WTC11 (cell line): ENCODE results near the gene ZSCAN9.

Experiments used
- CBFB ChIP-seq: sonication (generic); formaldehyde crosslinking; IDR thresholded peaks from 2 replicates; pipeline ENCODE4 v1.8.1; 2022; ENCODE audit warnings: mild to moderate bottlenecking, low read depth, missing genetic modification reagents
- FOXJ3 ChIP-seq: sonication (generic); formaldehyde crosslinking; IDR thresholded peaks from 2 replicates; pipeline ENCODE4 v1.9.0; 2021; ENCODE audit warnings: missing genetic modification reagents, mild to moderate bottlenecking, borderline replicate concordance
- JUN ChIP-seq: sonication (generic); formaldehyde crosslinking; IDR thresholded peaks from 2 replicates; pipeline ENCODE4 v1.8.0; 2023; ENCODE audit warnings: mild to moderate bottlenecking, missing genetic modification reagents
- MYBL2 ChIP-seq: sonication (generic); formaldehyde crosslinking; IDR thresholded peaks from 2 replicates; pipeline ENCODE4 v1.8.1; 2023; ENCODE audit warnings: mild to moderate bottlenecking, moderate library complexity, missing genetic modification reagents
- TF ChIP-seq, protein P1 (sequence below): fragments of 200-600 bp; IDR thresholded peaks from 2 replicates; pipeline ENCODE4 v1.8.0; 2022; ENCODE audit warnings: antibody characterized with exemption
- TF ChIP-seq, protein P2 (sequence below): sonication (generic); formaldehyde crosslinking; conservative IDR thresholded peaks from 2 replicates; pipeline ENCODE4 v1.8.1; 2022; ENCODE audit warnings: mild to moderate bottlenecking, missing genetic modification reagents

DNA sequence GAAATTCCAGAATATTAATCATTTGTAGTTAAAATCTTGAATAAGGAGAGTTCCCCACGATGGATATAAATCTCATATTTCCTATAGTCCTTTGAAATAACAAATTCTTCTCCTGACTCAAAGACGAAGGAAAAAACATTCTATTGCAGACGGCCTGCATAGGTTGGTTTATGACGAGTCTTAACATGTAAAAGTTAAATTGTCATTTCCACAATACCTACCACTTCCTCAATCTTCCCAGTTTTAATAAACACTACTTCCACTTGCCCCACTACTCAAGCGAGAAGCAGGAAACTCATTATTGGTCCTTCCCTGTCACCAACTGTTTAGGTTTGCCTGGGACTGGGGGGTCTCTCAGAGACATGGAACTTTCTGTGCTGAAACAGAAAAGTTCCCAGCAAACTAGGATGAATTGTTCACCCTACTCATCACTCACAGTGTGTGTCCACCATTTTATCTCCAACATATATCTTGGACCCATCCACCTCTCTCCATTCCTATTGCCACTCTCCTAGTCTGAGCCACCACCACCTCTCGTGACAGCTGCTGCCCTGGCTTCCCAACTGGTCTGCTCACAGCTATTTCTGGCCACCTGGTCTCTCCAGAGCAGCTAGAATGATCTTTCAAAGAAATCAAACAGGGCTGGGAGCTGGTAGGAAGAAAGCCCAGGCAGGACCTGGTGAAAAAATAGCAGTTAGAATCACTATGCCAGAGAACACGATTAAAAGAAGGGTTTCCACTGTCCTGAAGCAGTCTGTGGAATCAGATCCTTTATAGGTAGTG lies 15.1 kb upstream of the ZSCAN9 start:
- TF ChIP-seq, protein P1, sequence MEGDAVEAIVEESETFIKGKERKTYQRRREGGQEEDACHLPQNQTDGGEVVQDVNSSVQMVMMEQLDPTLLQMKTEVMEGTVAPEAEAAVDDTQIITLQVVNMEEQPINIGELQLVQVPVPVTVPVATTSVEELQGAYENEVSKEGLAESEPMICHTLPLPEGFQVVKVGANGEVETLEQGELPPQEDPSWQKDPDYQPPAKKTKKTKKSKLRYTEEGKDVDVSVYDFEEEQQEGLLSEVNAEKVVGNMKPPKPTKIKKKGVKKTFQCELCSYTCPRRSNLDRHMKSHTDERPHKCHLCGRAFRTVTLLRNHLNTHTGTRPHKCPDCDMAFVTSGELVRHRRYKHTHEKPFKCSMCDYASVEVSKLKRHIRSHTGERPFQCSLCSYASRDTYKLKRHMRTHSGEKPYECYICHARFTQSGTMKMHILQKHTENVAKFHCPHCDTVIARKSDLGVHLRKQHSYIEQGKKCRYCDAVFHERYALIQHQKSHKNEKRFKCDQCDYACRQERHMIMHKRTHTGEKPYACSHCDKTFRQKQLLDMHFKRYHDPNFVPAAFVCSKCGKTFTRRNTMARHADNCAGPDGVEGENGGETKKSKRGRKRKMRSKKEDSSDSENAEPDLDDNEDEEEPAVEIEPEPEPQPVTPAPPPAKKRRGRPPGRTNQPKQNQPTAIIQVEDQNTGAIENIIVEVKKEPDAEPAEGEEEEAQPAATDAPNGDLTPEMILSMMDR: no peak
- TF ChIP-seq FOXJ3 (CRISPR knock-in tag) (no peak), CBFB (no peak), JUN (CRISPR knock-in tag) (no peak), MYBL2 (CRISPR knock-in tag) (no peak)
- TF ChIP-seq, protein P2, sequence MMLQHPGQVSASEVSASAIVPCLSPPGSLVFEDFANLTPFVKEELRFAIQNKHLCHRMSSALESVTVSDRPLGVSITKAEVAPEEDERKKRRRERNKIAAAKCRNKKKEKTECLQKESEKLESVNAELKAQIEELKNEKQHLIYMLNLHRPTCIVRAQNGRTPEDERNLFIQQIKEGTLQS (CRISPR knock-in tag): no peak
